ENCODE measurements around the gene MR1. TPM values are rescaled to one million over a fixed set of nuclear protein-coding genes. Genes with fewer than 3 reads are reported as not detected.

MR1 gene
- 20.7 and 23.2 TPM in 2 replicates for total RNA-seq

DNA sequence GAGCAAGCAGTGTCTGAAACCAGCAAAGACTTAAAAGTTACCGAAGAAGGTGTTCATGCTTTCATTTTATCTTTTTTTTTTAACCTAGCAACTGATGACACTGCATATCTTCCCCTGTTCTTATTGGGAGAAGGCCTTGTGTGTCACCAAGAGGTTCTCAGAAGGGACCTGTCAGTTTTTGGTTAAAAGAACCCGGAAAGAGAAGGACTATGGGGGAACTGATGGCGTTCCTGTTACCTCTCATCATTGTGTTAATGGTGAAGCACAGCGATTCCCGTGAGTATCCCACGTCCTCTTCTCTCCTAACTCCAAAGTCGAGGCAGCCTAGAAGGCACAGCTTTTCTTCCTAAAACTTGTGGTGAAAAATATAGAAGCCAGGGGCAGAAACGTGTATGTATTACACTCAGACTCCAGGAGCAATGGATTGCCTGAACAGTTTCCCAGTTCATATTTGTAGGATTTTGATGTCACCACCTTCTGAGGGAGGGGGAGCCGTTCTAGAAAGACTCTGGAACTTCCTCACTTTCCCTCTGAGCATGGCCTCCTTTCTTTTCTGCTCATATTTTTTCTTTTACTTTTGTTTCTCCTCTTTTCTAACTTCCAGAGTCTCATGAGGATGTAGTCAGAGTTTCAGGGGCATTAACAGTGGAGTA lies at the start of gene MR1:
Gene MR1, plus strand, starts transcription at position 185 of the 653 bp plus-strand sequence. Its CDS starts 25 bp downstream, at position 210.

DNA sequence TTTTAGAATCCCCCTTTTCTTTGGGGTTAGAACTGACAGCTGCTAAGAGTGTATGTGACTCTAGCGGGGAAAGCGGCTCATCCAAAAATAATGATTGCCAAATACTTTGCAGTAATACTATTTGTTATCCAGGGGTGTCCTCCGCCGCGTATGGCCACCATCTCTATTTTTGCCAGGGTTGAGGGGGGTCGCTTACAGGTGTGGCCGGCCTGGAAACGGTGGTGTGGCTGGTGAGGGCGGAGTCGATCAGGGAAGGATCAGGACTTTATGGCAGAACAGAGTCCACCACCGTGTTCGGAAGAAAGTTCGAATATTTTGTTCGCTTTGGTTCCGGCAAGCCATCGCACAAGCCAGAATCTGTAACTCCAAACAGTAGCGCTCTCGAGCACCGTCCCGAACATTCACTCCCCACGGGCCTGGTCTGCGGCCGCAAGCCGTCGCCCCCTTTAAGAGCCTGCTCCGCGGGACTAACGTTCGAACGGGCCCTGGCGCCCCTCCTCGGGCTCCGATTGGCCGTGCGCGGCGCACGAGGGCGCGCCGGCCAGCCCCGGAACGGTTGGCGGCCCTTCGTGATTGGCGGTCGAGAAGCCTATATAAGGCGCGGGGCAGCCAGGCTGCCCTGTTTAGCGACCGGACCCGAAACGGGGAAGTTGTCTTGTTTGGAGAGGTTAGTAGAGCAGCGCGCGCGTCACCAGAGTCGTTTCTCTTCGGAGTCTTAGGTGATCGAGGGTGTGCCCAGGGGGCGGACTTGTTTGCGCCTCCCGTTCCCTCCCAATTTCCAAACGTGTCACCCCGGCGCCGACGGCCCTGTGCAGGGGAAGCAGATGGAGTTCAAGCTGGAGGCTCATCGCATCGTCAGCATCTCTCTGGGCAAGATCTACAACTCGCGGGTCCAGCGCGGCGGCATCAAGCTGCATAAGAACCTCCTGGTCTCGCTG lies 54.6 kb downstream of the MR1 start, which contains the start of gene IER5:
Gene IER5, plus strand, starts transcription at position 622 of the 938 bp plus-strand sequence. Its CDS starts 203 bp downstream, at position 825.

Other genes with a start within 250 kb of the MR1 start
- gene KIAA1614, start 121.1 kb upstream of the MR1 start, total RNA-seq: 6.3 and 7.9 TPM in 2 replicates
- gene STX6, start 11.1 kb upstream of the MR1 start, total RNA-seq: 14.2 and 15.9 TPM in 2 replicates
- gene IER5, start 54.7 kb downstream of the MR1 start, total RNA-seq: 16.7 and 17.0 TPM in 2 replicates